Heart left ventricle (tissue), 16 donors: ENCODE results near the gene GPR139. TPM values are rescaled to one million over a fixed set of nuclear protein-coding genes. Genes with fewer than 3 reads are reported as not detected.

Experiments used
- ATAC-seq, 4 donors: fragments of 200-7000 bp; cut with Tn5 transposase; one replicate each; pipeline ENCODE4 v1.9.1; 2020 to 2022; ENCODE audit warnings: moderate library complexity in 4 of 4, mild to moderate bottlenecking in 3 of 4, moderate number of reproducible peaks in 1 of 4
- DNase-seq, 5 donors: peaks; one replicate each; pipeline ENCODE4 v3.0.0-alpha.2; 2020
- H3K27ac ChIP-seq, 12 donors: fragments of 200-600 bp; sonication (generic) in 4 of 12; one replicate each; pipeline versions ENCODE4 v1.5.0 to v1.8.0; 2016 to 2022; ENCODE audit warnings: mild to moderate bottlenecking in 2 of 12
- H3K27me3 ChIP-seq, 9 donors: fragments of 200-600 bp; sonication (generic) in 2 of 9; one replicate each; pipeline versions ENCODE4 v1.5.1 to v1.8.0; 2016 to 2022; ENCODE audit warnings: mild to moderate bottlenecking in 3 of 9
- H3K36me3 ChIP-seq, 9 donors: fragments of 200-600 bp; sonication (generic) in 2 of 9; one replicate each; pipeline versions ENCODE4 v1.5.0 to v1.8.0; 2018 to 2022; ENCODE audit warnings: mild to moderate bottlenecking in 2 of 9
- H3K4me1 ChIP-seq, 12 donors: fragments of 200-600 bp; sonication (generic) in 4 of 12; one replicate each; pipeline versions ENCODE4 v1.5.0 to v1.8.0; 2016 to 2022; ENCODE audit warnings: mild to moderate bottlenecking in 3 of 12
- H3K4me3 ChIP-seq, 12 donors: fragments of 200-600 bp; sonication (generic) in 4 of 12; one replicate each; pipeline versions ENCODE4 v1.5.0 to v1.8.0; 2017 to 2022; ENCODE audit warnings: mild to moderate bottlenecking in 9 of 12, moderate library complexity in 4 of 12
- H3K9me3 ChIP-seq, 12 donors: fragments of 200-600 bp; sonication (generic) in 4 of 12; one replicate each; pipeline versions ENCODE4 v1.5.0 to v1.8.0; 2016 to 2022; ENCODE audit warnings: mild to moderate bottlenecking in 1 of 12
- POLR2A ChIP-seq, 2 donors: fragments of 450-650 bp; IDR thresholded peaks; one replicate each; pipeline ENCODE4 v1.6.1; 2017; ENCODE audit warnings: antibody characterized with exemption in 2 of 2, mild to moderate bottlenecking in 2 of 2, moderate library complexity in 2 of 2
- WGBS, 4 donors: extraction: QIAGEN DNeasy Blood & Tissue Kit in 2 of 4; methylation state at CpG; one replicate each; pipeline versions ENCODE4 v1.1.5 to v1.1.7; 2013 to 2018; 5-methylcytosine and 5-hydroxymethylcytosine counted together
- intact Hi-C, 10 donors: fragments of 100-400 bp; cut with DNase I; formaldehyde crosslinking; loops; one replicate each; pipeline versions ENCODE4 v1.11.1 to v1.14.2; 2022
- polyA plus RNA-seq, 2 donors: library from polyadenylated mRNA; stranded (reverse); fragments of 200-250 nt; gene quantifications; one replicate each; pipeline ENCODE4 v1.2.3, GENCODE V29; 2013
- total RNA-seq, 9 donors: library from RNA; depleted of rRNA in 2 of 9; stranded (reverse); fragments of >200 nt in 2 of 9; fragmentation: NEBNext Ultra II Directional in 3 of 9; extraction: Animal tissue kit (Norgen Biotek cat#: 25700) in 3 of 9; gene quantifications; one replicate each; pipeline versions ENCODE4 v1.1.0 to v1.2.4, GENCODE V29; 2016 to 2023
- TF ChIP-seq, protein P1 (sequence below), 12 donors: fragments of 200-600 bp; sonication (generic) in 4 of 12; IDR thresholded peaks; one replicate each; pipeline versions ENCODE4 v1.5.0 to v1.8.0; 2018 to 2022; ENCODE audit warnings: antibody characterized with exemption in 12 of 12, mild to moderate bottlenecking in 5 of 12
- donor health status: ischemic (EF 13 %, LVEDD 7.1; RV severe dilation, severe dysfunction).
- donor health status: healthy with polysubstance abuse.
- donor health status: DM: no; HTN: yes; CAD: no.
- donor health status: DM: no; HTN: no; CAD: no.
- donor health status: ischemic (EF 25% LVEDD 6.9; RV normal size, moderate dysfunction).
- donor health status: ischemic (EF 25% LVEDD 5.7; RV mildly dilated, moderate dysfunction).
- donor health status: healthy.
- donor health status: DM: yes; HTN: yes; CAD: no.
- donor health status: ischemic (EF 35%, LVEDD 5.7; RV mildly dilated, moderate dysfunction).
- donor health status: nonischemic (EF 11% LVEDD 7.7; RV severe dilation, severe dysfunction).
- donor health status: DM: yes; HTN: yes; CAD: no.
- donor health status: PGD.
- donor health status: ischemic (EF 29% LVEDD 5.4; RV normal size, mild dysfunction).
- donor health status: nonischemic (EF 23%, LVEDD 6.1; RV moderate dilation, normal function).

Gene GPR139
- total and polyA plus RNA-seq, 11 donors = not detected

DNA sequence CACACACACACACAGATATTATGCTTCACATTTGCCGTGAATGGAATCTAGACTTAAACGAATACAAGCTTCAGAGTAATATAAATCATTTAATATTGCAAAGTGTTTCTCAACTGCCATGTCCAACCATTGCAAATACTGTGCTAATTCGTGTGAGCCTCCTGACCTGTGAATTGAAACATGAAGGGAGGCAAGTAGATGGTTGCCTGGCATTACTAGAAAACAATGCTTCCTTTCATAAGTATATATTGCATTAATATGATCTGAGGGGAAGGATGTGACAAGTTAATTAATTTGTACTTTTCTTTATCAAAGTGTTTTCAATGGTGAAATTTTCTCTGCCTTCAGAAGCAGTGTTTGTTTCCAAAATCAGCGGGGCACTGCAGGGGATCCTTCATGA, 25.7 kb upstream of the GPR139 start:
- ATAC-seq = no peak
- H3K4me1 ChIP-seq = no peaks in the 10 kb centered on the region
- TF ChIP-seq, protein P1, sequence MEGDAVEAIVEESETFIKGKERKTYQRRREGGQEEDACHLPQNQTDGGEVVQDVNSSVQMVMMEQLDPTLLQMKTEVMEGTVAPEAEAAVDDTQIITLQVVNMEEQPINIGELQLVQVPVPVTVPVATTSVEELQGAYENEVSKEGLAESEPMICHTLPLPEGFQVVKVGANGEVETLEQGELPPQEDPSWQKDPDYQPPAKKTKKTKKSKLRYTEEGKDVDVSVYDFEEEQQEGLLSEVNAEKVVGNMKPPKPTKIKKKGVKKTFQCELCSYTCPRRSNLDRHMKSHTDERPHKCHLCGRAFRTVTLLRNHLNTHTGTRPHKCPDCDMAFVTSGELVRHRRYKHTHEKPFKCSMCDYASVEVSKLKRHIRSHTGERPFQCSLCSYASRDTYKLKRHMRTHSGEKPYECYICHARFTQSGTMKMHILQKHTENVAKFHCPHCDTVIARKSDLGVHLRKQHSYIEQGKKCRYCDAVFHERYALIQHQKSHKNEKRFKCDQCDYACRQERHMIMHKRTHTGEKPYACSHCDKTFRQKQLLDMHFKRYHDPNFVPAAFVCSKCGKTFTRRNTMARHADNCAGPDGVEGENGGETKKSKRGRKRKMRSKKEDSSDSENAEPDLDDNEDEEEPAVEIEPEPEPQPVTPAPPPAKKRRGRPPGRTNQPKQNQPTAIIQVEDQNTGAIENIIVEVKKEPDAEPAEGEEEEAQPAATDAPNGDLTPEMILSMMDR (IDR thresholded peaks at IDR 0.05) = no peak
- no peak for TF ChIP-seq POLR2A (IDR thresholded peaks at IDR 0.05)
- H3K4me3 ChIP-seq = no peak overlapping the region
- no peak for DNase-seq
- no peaks in the 10 kb centered on the region for H3K9me3 ChIP-seq
- intact Hi-C loops = loop anchor here in 1 of 10 donors (10.0 kb wide), 1 partner anchor 55 kb away; no protein-coding TSS in a partner anchor
- H3K36me3 ChIP-seq = no peaks in the 10 kb centered on the region
- peaks cover 0 to 14% (median 0%) of the 10 kb centered on the region in 9 donors for H3K27me3 ChIP-seq
- no peak overlapping the region for H3K27ac ChIP-seq
- 59 to 70% (median 62%) methylated on average over 4 of the region's 4 CpGs for WGBS, 4 donors

DNA sequence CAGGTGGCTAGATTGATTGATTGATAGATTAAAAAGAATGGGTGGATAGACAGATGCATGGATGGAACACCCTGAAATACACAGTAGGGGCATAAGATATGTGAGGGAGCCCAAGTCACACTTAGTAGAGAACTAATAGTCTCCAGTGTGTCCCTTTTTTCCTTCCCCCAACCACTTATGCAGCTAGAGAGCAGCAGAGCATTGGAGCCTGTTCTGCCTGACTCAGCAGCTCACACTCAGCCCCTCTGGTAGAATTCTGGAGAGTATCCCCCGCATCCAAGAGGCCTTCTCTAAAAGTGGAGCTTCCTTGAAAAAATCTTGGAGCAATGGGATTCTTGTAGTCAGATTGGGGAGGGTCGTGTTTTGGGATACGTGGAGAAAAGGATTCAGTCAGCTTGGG, 20.5 kb upstream of the GPR139 start:
- ATAC-seq (no peak), DNase-seq (no peak)
- Histone ChIP-seq H3K36me3 (no peaks in the 10 kb centered on the region), H3K4me1 (no peaks in the 10 kb centered on the region), H3K27ac (no peak overlapping the region), H3K9me3 (peaks cover 0 to 5% (median 0%) of the 10 kb centered on the region in 12 donors), H3K27me3 (peaks cover 0 to 17% (median 0%) of the 10 kb centered on the region in 9 donors), H3K4me3 (no peak overlapping the region)
- intact Hi-C loops = loop anchor here in 1 of 10 donors (10.0 kb wide), 1 partner anchor 61 kb away; no protein-coding TSS in a partner anchor
- WGBS, 4 donors = 28 to 44% (median 40%) methylated on average over 3 of the region's 3 CpGs
- TF ChIP-seq, protein P1 (IDR thresholded peaks at IDR 0.05) = no peak
- TF ChIP-seq POLR2A (IDR thresholded peaks at IDR 0.05) = no peak

DNA sequence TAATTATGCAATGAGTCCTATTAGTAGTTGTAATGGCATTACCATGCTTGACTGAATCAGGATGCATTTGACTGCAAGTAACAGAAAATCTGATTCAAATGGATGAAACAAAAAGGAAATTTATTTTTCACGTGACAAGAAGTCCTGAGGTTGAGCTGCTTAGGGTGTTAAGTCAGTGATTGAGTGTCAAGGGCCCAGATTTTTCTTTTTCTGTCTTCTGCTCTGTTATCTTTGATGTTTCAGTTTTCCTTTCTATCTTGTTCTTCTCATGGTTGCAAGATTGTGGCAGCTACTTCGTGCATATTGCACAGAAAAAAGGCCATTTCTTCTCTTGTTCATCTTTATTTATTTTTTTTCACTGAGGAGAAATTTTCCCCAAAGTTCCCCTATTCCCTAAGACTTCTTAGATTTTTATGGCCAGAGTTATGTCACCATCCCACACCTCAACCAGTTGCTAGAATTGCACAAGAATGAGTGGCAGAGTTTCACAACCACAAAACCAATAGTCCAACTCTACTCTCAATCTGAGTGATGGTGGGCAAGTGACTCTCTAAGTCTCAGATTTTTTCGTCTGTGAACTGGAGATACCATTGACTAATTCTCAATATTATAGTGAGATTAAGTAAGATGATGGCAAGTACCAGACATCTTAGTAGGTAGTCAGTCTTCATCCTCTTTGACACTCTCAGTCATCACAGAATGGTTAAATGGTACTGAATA, 15.7 kb upstream of the GPR139 start:
- no peak for ATAC-seq
- Histone ChIP-seq H3K36me3 (no peaks in the 10 kb centered on the region), H3K27me3 (peaks cover 0 to 14% (median 0%) of the 10 kb centered on the region in 9 donors), H3K9me3 (peaks cover 0 to 5% (median 0%) of the 10 kb centered on the region in 12 donors), H3K4me3 (no peak overlapping the region), H3K4me1 (no peaks in the 10 kb centered on the region), H3K27ac (no peak overlapping the region)
- no peak for DNase-seq
- TF ChIP-seq, protein P1 (IDR thresholded peaks at IDR 0.05) = no peak
- no peak for TF ChIP-seq POLR2A (IDR thresholded peaks at IDR 0.05)
- 42 to 50% (median 47%) methylated on average over 3 of the region's 3 CpGs for WGBS, 4 donors
- intact Hi-C loops = no loop called here

DNA sequence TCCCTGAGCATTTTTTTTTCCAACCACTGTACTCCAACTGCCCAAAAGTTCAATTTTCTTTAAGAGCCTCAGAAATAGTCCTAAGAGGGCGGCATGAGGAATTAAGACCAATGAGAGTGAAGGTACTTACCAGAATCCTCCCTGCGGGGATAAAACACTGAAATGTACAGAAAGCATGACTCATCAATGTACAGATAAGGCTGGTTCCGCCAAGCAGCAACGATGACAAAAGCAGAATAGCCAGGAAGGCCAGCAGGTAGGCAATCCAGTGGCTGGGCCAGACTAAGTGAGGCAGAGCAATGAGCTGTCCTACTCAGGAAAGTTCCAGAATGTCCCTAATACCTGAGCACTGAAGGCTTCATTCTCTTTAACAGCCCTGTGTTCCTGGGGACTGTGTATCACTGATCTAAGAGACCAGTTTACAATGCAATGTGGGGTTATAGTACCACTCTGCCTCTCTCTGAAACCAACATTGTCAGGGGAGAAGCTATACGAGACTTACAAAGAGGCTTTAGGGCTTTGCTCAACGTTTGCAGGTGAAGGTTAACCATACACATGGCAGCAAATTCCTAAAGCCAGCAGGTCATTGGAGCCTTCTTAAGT, 11.0 kb upstream of the GPR139 start:
- H3K9me3 ChIP-seq = no peaks in the 10 kb centered on the region
- H3K27ac ChIP-seq = no peak overlapping the region
- no peak for TF ChIP-seq POLR2A (IDR thresholded peaks at IDR 0.05)
- TF ChIP-seq, protein P1 (IDR thresholded peaks at IDR 0.05) = no peak
- no peak overlapping the region for H3K4me3 ChIP-seq
- ATAC-seq (no peak), DNase-seq (no peak)
- H3K4me1 ChIP-seq = no peaks in the 10 kb centered on the region
- WGBS, 4 donors = 42 to 49% (median 45%) methylated on average over 6 of the region's 6 CpGs
- H3K36me3 ChIP-seq = no peaks in the 10 kb centered on the region
- peaks cover 0 to 20% (median 0%) of the 10 kb centered on the region in 9 donors for H3K27me3 ChIP-seq
- intact Hi-C loops = no loop called here
